GM18873 (cell line): ENCODE measurements around the gene PIK3R1.
"Not testable (repeated sequence)": the region's sequence is repeated elsewhere in the genome, so short reads cannot be mapped to it uniquely, and the experiment has no call there.

Experiments
- ATAC-seq: cut with Tn5 transposase; IDR thresholded peaks from one replicate; pipeline ENCODE4 v1.9.1; 2021; ENCODE audit warnings: mild to moderate bottlenecking, moderate library complexity, moderate number of reproducible peaks; ENCODE audit not compliant: unreplicated experiment, low FRiP score

The PIK3R1 gene

GRCh38 chr5:68192679-68193060 lies 22.9 kb upstream of the PIK3R1 start:
- no peak for ATAC-seq

- ATAC-seq = no peak
Measured at GRCh38 chr5:68193481-68194036, 22.0 kb upstream of the PIK3R1 start.

GRCh38 chr5:68194386-68194785 lies 21.2 kb upstream of the PIK3R1 start:
- ATAC-seq = no peak

GRCh38 chr5:68195137-68195536 lies 20.4 kb upstream of the PIK3R1 start:
- no peak for ATAC-seq

- peak; percentile 97 for ATAC-seq
Measured at GRCh38 chr5:68196876-68197275, 18.7 kb upstream of the PIK3R1 start.

GRCh38 chr5:68200288-68200687 lies 15.3 kb upstream of the PIK3R1 start:
- no peak for ATAC-seq

GRCh38 chr5:68210654-68211053 lies 4.9 kb upstream of the PIK3R1 start:
- ATAC-seq = not testable (repeated sequence)

GRCh38 chr5:68214482-68215207 lies 911 bp upstream of the PIK3R1 start:
- ATAC-seq = no peak

- ATAC-seq = peak; percentile 44
Measured at GRCh38 chr5:68215898-68216244, 315 bp downstream of the PIK3R1 start.

- peak; percentile 8 for ATAC-seq
Measured at GRCh38 chr5:68216245-68217046, 890 bp downstream of the PIK3R1 start.

- no peak for ATAC-seq
Measured at GRCh38 chr5:68217047-68217355, 1.4 kb downstream of the PIK3R1 start.

GRCh38 chr5:68217528-68217927 lies 2.0 kb downstream of the PIK3R1 start:
- ATAC-seq = no peak

GRCh38 chr5:68219161-68219816 lies 3.7 kb downstream of the PIK3R1 start:
- ATAC-seq = no peak

- no peak for ATAC-seq
Measured at GRCh38 chr5:68220260-68220659, 4.7 kb downstream of the PIK3R1 start.

GRCh38 chr5:68220914-68221313 lies 5.4 kb downstream of the PIK3R1 start:
- no peak for ATAC-seq

GRCh38 chr5:68221488-68221887 lies 5.9 kb downstream of the PIK3R1 start:
- no peak for ATAC-seq

GRCh38 chr5:68222310-68222709 lies 6.8 kb downstream of the PIK3R1 start:
- no peak for ATAC-seq

GRCh38 chr5:68222824-68223354 lies 7.3 kb downstream of the PIK3R1 start:
- ATAC-seq = no peak

- ATAC-seq = no peak
Measured at GRCh38 chr5:68223904-68224303, 8.3 kb downstream of the PIK3R1 start.

GRCh38 chr5:68224509-68225187 lies 9.1 kb downstream of the PIK3R1 start:
- ATAC-seq = no peak
